NT2/D1 (cell line): ENCODE measurements around the gene AKT3.

Experiments used
- DNase-seq: peaks from one replicate; pipeline ENCODE4 v3.0.0-alpha.2; 2011; ENCODE audit warnings: low read depth, low spot score
- H3K27me3 ChIP-seq: 2 replicates; pipeline ENCODE4 v1.6.0; 2011; ENCODE audit warnings: mild to moderate bottlenecking; ENCODE audit not compliant: insufficient read length, insufficient read depth
- H3K36me3 ChIP-seq: 2 replicates; pipeline ENCODE4 v1.6.1; 2011; ENCODE audit warnings: mild to moderate bottlenecking, low read length, mixed read lengths; ENCODE audit not compliant: insufficient read depth, insufficient read length
- H3K4me1 ChIP-seq: 2 replicates; pipeline ENCODE4 v1.5.1; 2011; ENCODE audit not compliant: insufficient read depth, insufficient read length
- H3K4me3 ChIP-seq: 2 replicates; pipeline ENCODE4 v1.5.1; 2011; ENCODE audit warnings: low read depth; ENCODE audit not compliant: insufficient read length
- H3K9ac ChIP-seq: 2 replicates; pipeline ENCODE4 v1.6.0; 2011; ENCODE audit warnings: low read depth; ENCODE audit not compliant: insufficient read length
- H3K9me3 ChIP-seq: 2 replicates; pipeline ENCODE4 v1.5.1; 2011; ENCODE audit warnings: mild to moderate bottlenecking, low read length; ENCODE audit not compliant: insufficient read depth
- SUZ12 ChIP-seq: IDR thresholded peaks from 2 replicates; pipeline ENCODE4 v1.6.1; 2011; ENCODE audit not compliant: insufficient read length, insufficient read depth; ENCODE audit errors: extremely low read depth
- YY1 ChIP-seq: IDR thresholded peaks from 2 replicates; pipeline ENCODE4 v1.6.1; 2011; ENCODE audit not compliant: insufficient read length, insufficient read depth
- ZNF274 ChIP-seq: IDR thresholded peaks from 2 replicates; pipeline ENCODE4 v1.6.1; 2011; ENCODE audit warnings: mild to moderate bottlenecking, low read depth, low read length

AKT3 gene

DNA sequence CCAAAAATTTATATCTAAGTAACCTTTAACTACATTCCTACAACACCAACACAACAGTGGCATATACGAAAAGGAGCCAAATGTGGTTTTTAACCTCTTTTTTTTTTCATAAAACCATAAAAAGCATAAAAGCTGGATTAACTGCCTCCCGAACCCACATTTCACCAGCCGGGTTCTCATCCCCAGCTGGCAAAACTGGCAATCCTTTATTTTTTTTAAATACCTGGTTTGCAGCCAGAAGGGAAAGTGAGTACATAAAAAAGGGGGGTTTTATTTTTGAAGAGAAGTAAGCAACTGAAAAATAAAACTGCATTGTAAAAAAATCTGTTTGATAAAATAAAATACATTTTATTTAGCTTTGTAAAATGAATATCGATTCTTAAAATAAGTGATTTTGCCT lies 295.4 kb downstream of the AKT3 start:
- Histone ChIP-seq H3K4me1 (no peaks in the 10 kb centered on the region), H3K36me3 (no peaks in the 10 kb centered on the region), H3K4me3 (no peak overlapping the region), H3K27me3 (no peaks in the 10 kb centered on the region), H3K9me3 (no peaks in the 10 kb centered on the region), H3K9ac (no peak overlapping the region)
- DNase-seq, result no peak
- TF ChIP-seq ZNF274 (no peak), YY1 (no peak), SUZ12 (no peak)

DNA sequence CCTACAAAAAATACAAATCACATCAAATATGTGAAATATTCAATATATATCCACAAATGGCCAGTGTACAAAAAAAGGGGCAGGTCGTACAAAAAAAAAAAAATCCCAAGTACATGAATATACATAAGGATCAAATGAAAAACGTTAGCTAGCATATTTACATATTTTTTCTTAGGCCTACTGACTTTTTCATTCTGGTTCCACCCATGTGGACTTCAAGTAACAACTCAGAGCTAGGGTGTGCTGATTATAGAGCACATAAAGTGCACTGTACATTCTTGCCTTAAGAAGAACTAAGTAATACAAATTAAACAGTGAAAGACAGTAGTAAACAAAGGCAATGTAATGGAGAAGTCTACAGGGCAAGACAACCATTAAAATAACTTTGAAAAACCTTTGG lies 297.0 kb downstream of the AKT3 start:
- H3K36me3 ChIP-seq, result no peaks in the 10 kb centered on the region
- H3K9ac ChIP-seq, result no peak overlapping the region
- no peak for DNase-seq
- TF ChIP-seq YY1, result no peak
- TF ChIP-seq ZNF274, result no peak
- TF ChIP-seq SUZ12, result no peak
- no peak overlapping the region for H3K4me3 ChIP-seq
- H3K27me3 ChIP-seq, result no peaks in the 10 kb centered on the region
- no peaks in the 10 kb centered on the region for H3K4me1 ChIP-seq
- no peaks in the 10 kb centered on the region for H3K9me3 ChIP-seq

GRCh38 chr1:243550276-243550675 lies 299.8 kb downstream of the AKT3 start:
- Histone ChIP-seq H3K9ac (no peak overlapping the region), H3K4me1 (no peaks in the 10 kb centered on the region), H3K9me3 (no peaks in the 10 kb centered on the region), H3K4me3 (no peak overlapping the region), H3K27me3 (no peaks in the 10 kb centered on the region), H3K36me3 (no peaks in the 10 kb centered on the region)
- no peak for DNase-seq
- TF ChIP-seq ZNF274 (no peak), YY1 (no peak), SUZ12 (no peak)

DNA sequence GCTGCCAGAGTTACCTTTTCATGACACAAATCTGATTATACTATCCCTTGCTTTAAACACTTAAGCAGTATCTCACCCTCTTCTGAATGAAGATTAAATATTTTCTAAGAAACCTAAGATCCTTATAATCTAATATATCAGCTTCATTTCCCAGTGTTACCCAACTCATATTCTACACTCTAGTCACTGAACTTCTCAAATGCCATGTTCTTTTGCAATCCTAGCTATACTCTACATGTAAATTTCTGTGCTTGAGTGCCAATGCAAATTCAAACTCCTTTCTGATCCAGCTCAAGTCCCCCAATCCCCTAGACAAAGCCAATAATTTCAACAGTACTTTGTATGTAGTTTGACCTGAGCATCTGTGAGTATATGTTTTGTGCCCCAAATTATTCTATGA lies 300.3 kb downstream of the AKT3 start:
- no peaks in the 10 kb centered on the region for H3K4me1 ChIP-seq
- no peaks in the 10 kb centered on the region for H3K27me3 ChIP-seq
- no peaks in the 10 kb centered on the region for H3K36me3 ChIP-seq
- H3K4me3 ChIP-seq, result no peak overlapping the region
- no peaks in the 10 kb centered on the region for H3K9me3 ChIP-seq
- DNase-seq, result no peak
- no peak for TF ChIP-seq YY1
- TF ChIP-seq ZNF274, result no peak
- TF ChIP-seq SUZ12, result no peak
- no peak overlapping the region for H3K9ac ChIP-seq

- no peak overlapping the region for H3K4me3 ChIP-seq
- TF ChIP-seq YY1, result no peak
- no peak for TF ChIP-seq SUZ12
- TF ChIP-seq ZNF274, result no peak
- DNase-seq, result no peak
- no peaks in the 10 kb centered on the region for H3K27me3 ChIP-seq
- H3K36me3 ChIP-seq, result no peaks in the 10 kb centered on the region
- no peak overlapping the region for H3K9ac ChIP-seq
- no peaks in the 10 kb centered on the region for H3K9me3 ChIP-seq
- no peaks in the 10 kb centered on the region for H3K4me1 ChIP-seq
Measured at GRCh38 chr1:243549108-243549507, 300.9 kb downstream of the AKT3 start.

DNA sequence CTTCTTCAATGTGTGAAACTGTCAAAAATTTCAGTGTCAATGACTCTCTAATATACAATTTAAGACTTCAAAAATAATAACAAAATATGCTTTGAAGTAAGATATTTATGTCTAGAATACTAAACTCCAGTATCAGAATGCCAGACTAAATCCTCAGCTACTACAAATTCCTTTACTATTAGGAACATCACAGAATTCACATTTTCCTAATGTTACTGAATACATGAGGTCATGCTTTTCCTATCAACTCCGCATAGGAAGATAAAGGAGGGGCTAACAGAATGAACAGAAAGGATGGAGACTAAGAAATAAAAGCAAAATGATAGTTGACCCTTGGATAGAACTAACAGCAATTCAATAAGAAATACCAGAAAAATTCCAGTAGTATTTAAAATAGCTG lies 301.5 kb downstream of the AKT3 start:
- H3K9me3 ChIP-seq, result no peaks in the 10 kb centered on the region
- no peak for DNase-seq
- H3K9ac ChIP-seq, result no peak overlapping the region
- H3K4me1 ChIP-seq, result no peaks in the 10 kb centered on the region
- TF ChIP-seq ZNF274 (no peak), YY1 (no peak), SUZ12 (no peak)
- no peaks in the 10 kb centered on the region for H3K36me3 ChIP-seq
- H3K27me3 ChIP-seq, result no peaks in the 10 kb centered on the region
- H3K4me3 ChIP-seq, result no peak overlapping the region

DNA sequence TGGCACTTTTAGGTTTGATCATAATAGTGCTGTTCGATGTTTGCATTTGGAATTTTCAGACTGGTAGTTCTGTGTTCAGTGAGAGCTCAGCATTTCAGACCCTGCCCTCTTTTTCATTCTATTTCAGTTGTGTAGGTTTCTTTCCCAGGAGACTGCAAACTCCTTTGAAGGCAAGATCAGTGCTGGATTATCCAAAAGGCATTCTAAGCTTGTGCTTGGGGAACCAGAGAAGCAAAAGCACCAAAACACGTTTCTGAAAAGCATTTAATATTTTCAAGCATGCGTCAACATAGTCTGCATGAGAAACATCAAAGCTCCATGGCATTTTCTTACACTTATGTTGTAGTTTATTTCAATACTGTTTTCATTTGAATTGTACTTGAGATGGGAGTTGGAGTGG lies 302.2 kb downstream of the AKT3 start:
- TF ChIP-seq ZNF274, result no peak
- TF ChIP-seq YY1, result no peak
- no peak for TF ChIP-seq SUZ12
- Histone ChIP-seq H3K4me1 (no peaks in the 10 kb centered on the region), H3K9me3 (no peaks in the 10 kb centered on the region), H3K27me3 (no peaks in the 10 kb centered on the region), H3K36me3 (no peaks in the 10 kb centered on the region), H3K9ac (no peak overlapping the region), H3K4me3 (no peak overlapping the region)
- DNase-seq, result no peak

DNA sequence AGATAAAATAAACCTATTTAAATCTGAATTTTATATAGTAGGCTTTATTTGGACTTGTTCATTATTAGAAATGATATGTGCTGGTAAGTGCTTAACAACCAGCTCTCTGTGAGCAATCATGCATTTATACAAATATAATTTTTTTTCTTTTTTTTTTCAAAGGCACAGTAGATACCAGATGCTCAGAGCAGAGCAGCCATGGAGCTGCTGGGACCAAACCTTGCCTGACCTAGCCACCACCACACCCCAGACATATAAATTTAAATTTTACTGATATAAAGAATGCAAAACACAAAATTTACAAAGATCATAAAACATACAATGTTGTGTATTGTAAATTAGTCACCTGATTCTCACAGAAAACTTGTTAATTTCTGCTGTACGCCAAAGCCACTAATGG lies 303.6 kb downstream of the AKT3 start:
- H3K27me3 ChIP-seq, result no peaks in the 10 kb centered on the region
- H3K4me3 ChIP-seq, result no peak overlapping the region
- H3K9me3 ChIP-seq, result no peaks in the 10 kb centered on the region
- H3K9ac ChIP-seq, result no peak overlapping the region
- H3K36me3 ChIP-seq, result no peaks in the 10 kb centered on the region
- no peak for DNase-seq
- no peaks in the 10 kb centered on the region for H3K4me1 ChIP-seq
- TF ChIP-seq YY1, result no peak
- TF ChIP-seq SUZ12, result no peak
- TF ChIP-seq ZNF274, result no peak

DNA sequence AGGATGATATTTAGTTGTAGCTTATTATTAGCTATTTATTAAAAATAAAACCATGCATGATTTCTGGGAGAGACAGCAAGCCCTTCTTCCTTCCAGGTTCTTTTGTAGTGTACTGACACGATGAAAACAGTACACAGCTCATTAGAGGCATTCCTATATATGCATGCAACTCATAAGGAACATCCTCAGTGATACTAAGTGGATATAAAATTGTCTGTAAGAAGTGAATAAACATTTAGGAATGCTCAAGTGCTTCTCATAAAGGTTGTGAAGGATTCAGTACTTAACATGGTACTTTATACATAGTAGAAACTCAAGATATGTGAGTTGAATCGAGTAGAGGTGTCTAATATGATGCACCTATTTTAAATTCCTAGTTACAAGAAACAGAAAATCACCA lies 306.5 kb downstream of the AKT3 start:
- no peak for DNase-seq
- TF ChIP-seq ZNF274 (no peak), YY1 (no peak), SUZ12 (no peak)
- Histone ChIP-seq H3K9me3 (no peaks in the 10 kb centered on the region), H3K4me3 (no peak overlapping the region), H3K36me3 (no peaks in the 10 kb centered on the region), H3K27me3 (no peaks in the 10 kb centered on the region), H3K4me1 (no peaks in the 10 kb centered on the region), H3K9ac (no peak overlapping the region)
